ENCODE results near the gene IGFBP2. TPM values are rescaled to one million over a fixed set of nuclear protein-coding genes. Genes with fewer than 3 reads are reported as not detected.
A peak's percentile ranks its signal among the peaks of the same experiment; 100 is the strongest.

Gene IGFBP2
- total and polyA plus RNA-seq, 12 donors = 14.8 to 253 (median 79.4) TPM

- no peak overlapping the region for H3K4me3 ChIP-seq
- no peak for DNase-seq
- H3K4me1 ChIP-seq (replicated peaks in 1 of 2) = no peaks in the 10 kb centered on the region
- H3K36me3 ChIP-seq (replicated peaks in 1 of 2) = peaks cover 0 to 10% of the 10 kb centered on the region in 2 donors
- H3K27me3 ChIP-seq = no peaks in the 10 kb centered on the region
- no peak for TF ChIP-seq POLR2A (IDR thresholded peaks at IDR 0.05)
- TF ChIP-seq CTCF (IDR thresholded peaks at IDR 0.05) = no peak
- no peaks in the 10 kb centered on the region for H3K9me3 ChIP-seq (replicated peaks in 1 of 3)
- WGBS, 4 donors = 82 to 85% (median 83%) methylated on average over 8 to 11 of the region's 11 CpGs
- intact Hi-C loops (cut with DNase I) = no loop called here
- peak overlapping the region in 1 of 5 donors; percentile 40 for H3K27ac ChIP-seq
Observed at GRCh38 chr2:216671081-216671411, 37.8 kb downstream of the IGFBP2 start.

- no peaks in the 10 kb centered on the region for H3K9me3 ChIP-seq (replicated peaks in 1 of 3)
- peak overlapping the region in 2 of 5 donors; percentile 20 to 21 for H3K27ac ChIP-seq
- no peak for DNase-seq
- H3K4me1 ChIP-seq (replicated peaks in 1 of 2) = no peaks in the 10 kb centered on the region
- intact Hi-C loops (cut with DNase I) = no loop called here
- H3K27me3 ChIP-seq = no peaks in the 10 kb centered on the region
- H3K36me3 ChIP-seq (replicated peaks in 1 of 2) = peaks cover 0 to 14% of the 10 kb centered on the region in 2 donors
- TF ChIP-seq CTCF (IDR thresholded peaks at IDR 0.05) (no peak), POLR2A (IDR thresholded peaks at IDR 0.05) (no peak)
- H3K4me3 ChIP-seq = no peak overlapping the region
- 71 to 80% (median 77%) methylated on average over 9 to 12 of the region's 12 CpGs for WGBS, 4 donors
Observed at GRCh38 chr2:216671791-216672343, 38.6 kb downstream of the IGFBP2 start.

- no peak for DNase-seq
Observed at GRCh38 chr2:216672466-216672865, 39.2 kb downstream of the IGFBP2 start.

GRCh38 chr2:216673021-216673420 lies 39.8 kb downstream of the IGFBP2 start:
- Histone ChIP-seq H3K4me1 (replicated peaks in 1 of 2) (no peaks in the 10 kb centered on the region), H3K27ac (peak overlapping the region in 1 of 5 donors; percentile 1), H3K9me3 (replicated peaks in 1 of 3) (no peaks in the 10 kb centered on the region), H3K27me3 (no peaks in the 10 kb centered on the region), H3K36me3 (replicated peaks in 1 of 2) (peaks cover 0 to 24% of the 10 kb centered on the region in 2 donors), H3K4me3 (no peak overlapping the region)
- TF ChIP-seq POLR2A (IDR thresholded peaks at IDR 0.05) (no peak), CTCF (IDR thresholded peaks at IDR 0.05) (no peak)
- 73 to 88% (median 82%) methylated on average over 7 to 10 of the region's 10 CpGs for WGBS, 4 donors
- intact Hi-C loops (cut with DNase I) = no loop called here
- DNase-seq = no peak

More at GRCh38 chr2:216672466-216672865, 39.2 kb downstream of the IGFBP2 start:
- intact Hi-C loops (cut with DNase I) = no loop called here
- Histone ChIP-seq H3K9me3 (replicated peaks in 1 of 3) (no peaks in the 10 kb centered on the region), H3K27ac (no peak overlapping the region), H3K27me3 (no peaks in the 10 kb centered on the region), H3K4me1 (replicated peaks in 1 of 2) (no peaks in the 10 kb centered on the region), H3K36me3 (replicated peaks in 1 of 2) (peaks cover 0 to 19% of the 10 kb centered on the region in 2 donors), H3K4me3 (no peak overlapping the region)
- 81 to 84% (median 82%) methylated on average over 10 of the region's 10 CpGs for WGBS, 4 donors
- TF ChIP-seq CTCF (IDR thresholded peaks at IDR 0.05) (no peak), POLR2A (IDR thresholded peaks at IDR 0.05) (no peak)

Data from adrenal gland (tissue), 12 donors.